Activated CD8-positive, alpha-beta memory T cell treated with anti-CD3 and anti-CD28 coated beads, Interleukin-2, amount 50 U/mL, for 48 hours (primary cell): ENCODE results near the gene KATNAL2.
A peak's percentile ranks its signal among the peaks of the same experiment; 100 is the strongest.

Experiments
- DNase-seq: peaks from one replicate; pipeline ENCODE4 v3.0.0-alpha.2; 2020

Gene KATNAL2

GRCh38 chr18:46917108-46917802 lies at the start of gene KATNAL2, which contains the start of gene PIAS2:
Gene KATNAL2, plus strand, starts transcription at chr18:46917602. Its CDS starts 29,271 bp downstream, at chr18:46946873.
Gene PIAS2, minus strand, starts transcription at chr18:46917507. Its CDS starts 162 bp downstream, at chr18:46917345.
- DNase-seq = peak; percentile 88

- DNase-seq = no peak
These were observed 49.1 kb upstream of the KATNAL2 start for GRCh38 chr18:46868169-46868921.

GRCh38 chr18:46877329-46877987 lies 39.9 kb upstream of the KATNAL2 start:
- DNase-seq = no peak

- no peak for DNase-seq
These were observed 34.2 kb upstream of the KATNAL2 start for GRCh38 chr18:46883180-46883579.

GRCh38 chr18:46886893-46887292 lies 30.5 kb upstream of the KATNAL2 start:
- DNase-seq = no peak

- DNase-seq = no peak
These were observed 28.4 kb upstream of the KATNAL2 start for GRCh38 chr18:46888965-46889364.

GRCh38 chr18:46891742-46892214 lies 25.6 kb upstream of the KATNAL2 start:
- DNase-seq = no peak

- DNase-seq = no peak
These were observed 24.6 kb upstream of the KATNAL2 start for GRCh38 chr18:46892842-46893241.

GRCh38 chr18:46893360-46893759 lies 24.0 kb upstream of the KATNAL2 start:
- DNase-seq = no peak

GRCh38 chr18:46894124-46894523 lies 23.3 kb upstream of the KATNAL2 start:
- no peak for DNase-seq

GRCh38 chr18:46899274-46899948 lies 18.0 kb upstream of the KATNAL2 start:
- no peak for DNase-seq

- no peak for DNase-seq
These were observed 14.0 kb upstream of the KATNAL2 start for GRCh38 chr18:46903406-46903805.

GRCh38 chr18:46909497-46909896 lies 7.9 kb upstream of the KATNAL2 start:
- no peak for DNase-seq

GRCh38 chr18:46910856-46911255 lies 6.5 kb upstream of the KATNAL2 start:
- DNase-seq = no peak

- no peak for DNase-seq
These were observed 1.4 kb upstream of the KATNAL2 start for GRCh38 chr18:46915800-46916550.

GRCh38 chr18:46916551-46917107 lies 773 bp upstream of the KATNAL2 start:
- peak; percentile 74 for DNase-seq

GRCh38 chr18:46917803-46918600 lies 600 bp downstream of the KATNAL2 start:
- peak; percentile 61 for DNase-seq

- no peak for DNase-seq
These were observed 2.7 kb downstream of the KATNAL2 start for GRCh38 chr18:46920067-46920466.

GRCh38 chr18:46920653-46921052 lies 3.3 kb downstream of the KATNAL2 start:
- no peak for DNase-seq

- DNase-seq = no peak
These were observed 22.0 kb downstream of the KATNAL2 start for GRCh38 chr18:46939337-46939963.
